Right atrium auricular region (tissue), 2 donors: ENCODE data around the gene ETDC. TPM values are rescaled to one million over a fixed set of nuclear protein-coding genes. Genes with fewer than 3 reads are reported as not detected.

Source experiments
- DNase-seq: peaks from one replicate; pipeline ENCODE4 v3.0.0-alpha.2; 2019; ENCODE audit warnings: low spot score
- H3K27ac ChIP-seq, 2 donors: fragments of 200-600 bp; sonication (generic); 1 replicate in 1 of 2; 2 replicates in 1 of 2; pipeline ENCODE4 v1.5.1; 2016 to 2019
- H3K27me3 ChIP-seq, 2 donors: fragments of 200-600 bp; sonication (generic); one replicate each; pipeline versions ENCODE4 v1.5.1 to v1.6.0; 2017 to 2019
- H3K36me3 ChIP-seq: fragments of 200-600 bp; sonication (generic); one replicate; pipeline ENCODE4 v1.5.1; 2016
- H3K4me1 ChIP-seq, 2 donors: fragments of 200-600 bp; sonication (generic); one replicate each; pipeline versions ENCODE4 v1.5.1 to v1.6.0; 2017 to 2019
- H3K4me3 ChIP-seq, 2 donors: fragments of 200-600 bp; sonication (generic); 1 replicate in 1 of 2; 2 replicates in 1 of 2; pipeline ENCODE4 v1.5.1; 2017 to 2019; ENCODE audit warnings: mild to moderate bottlenecking in 1 of 2, moderate library complexity in 1 of 2
- H3K9me3 ChIP-seq, 2 donors: fragments of 200-600 bp; sonication (generic); one replicate each; pipeline ENCODE4 v1.5.1; 2019
- CTCF ChIP-seq, 2 donors: fragments of 200-600 bp; sonication (generic); IDR thresholded peaks; one replicate each; pipeline ENCODE4 v1.5.1; 2019; ENCODE audit warnings: antibody characterized with exemption in 2 of 2
- total RNA-seq, 2 donors: library from RNA; depleted of rRNA; stranded (reverse); fragments of >200 nt; gene quantifications; one replicate each; pipeline ENCODE4 v1.1.0, GENCODE V29; 2016

Gene ETDC
- total RNA-seq, 2 donors from 2014 or later = not detected

GRCh38 chrX:135330706-135331105, 21.4 kb downstream of the ETDC start:
- DNase-seq = no peak
- no peak for TF ChIP-seq CTCF (IDR thresholded peaks at IDR 0.05)
- no peaks in the 10 kb centered on the region for H3K27me3 ChIP-seq
- H3K27ac ChIP-seq = no peak overlapping the region
- no peaks in the 10 kb centered on the region for H3K36me3 ChIP-seq
- H3K4me3 ChIP-seq = no peak overlapping the region
- H3K9me3 ChIP-seq = no peaks in the 10 kb centered on the region
- H3K4me1 ChIP-seq = peaks cover 0 to 3% of the 10 kb centered on the region in 2 donors

GRCh38 chrX:135331525-135331924, 22.2 kb downstream of the ETDC start:
- no peak for TF ChIP-seq CTCF (IDR thresholded peaks at IDR 0.05)
- Histone ChIP-seq H3K36me3 (no peaks in the 10 kb centered on the region), H3K4me1 (peaks cover 0 to 3% of the 10 kb centered on the region in 2 donors), H3K27me3 (no peaks in the 10 kb centered on the region), H3K4me3 (no peak overlapping the region), H3K27ac (no peak overlapping the region), H3K9me3 (no peaks in the 10 kb centered on the region)
- DNase-seq = no peak

- Histone ChIP-seq H3K36me3 (no peaks in the 10 kb centered on the region), H3K27me3 (no peaks in the 10 kb centered on the region), H3K9me3 (no peaks in the 10 kb centered on the region), H3K4me3 (no peak overlapping the region), H3K27ac (no peak overlapping the region), H3K4me1 (peaks cover 0 to 28% of the 10 kb centered on the region in 2 donors)
- no peak for TF ChIP-seq CTCF (IDR thresholded peaks at IDR 0.05)
- no peak for DNase-seq
Observed at GRCh38 chrX:135340831-135341230, 31.6 kb downstream of the ETDC start.

GRCh38 chrX:135345107-135345589, 35.9 kb downstream of the ETDC start:
- DNase-seq = no peak
- TF ChIP-seq CTCF (IDR thresholded peaks at IDR 0.05) = no peak
- H3K4me1 ChIP-seq = peaks cover 0 to 30% of the 10 kb centered on the region in 2 donors

GRCh38 chrX:135346975-135347374, 37.7 kb downstream of the ETDC start:
- Histone ChIP-seq H3K27me3 (no peaks in the 10 kb centered on the region), H3K4me3 (no peak overlapping the region), H3K36me3 (peaks cover 19% of the 10 kb centered on the region), H3K9me3 (no peaks in the 10 kb centered on the region), H3K4me1 (peaks cover 0 to 19% of the 10 kb centered on the region in 2 donors), H3K27ac (no peak overlapping the region)
- no peak for TF ChIP-seq CTCF (IDR thresholded peaks at IDR 0.05)
- DNase-seq = no peak

More at GRCh38 chrX:135345107-135345589, 35.9 kb downstream of the ETDC start:
- Histone ChIP-seq H3K27ac (peak overlapping the region; percentile 87 to 89), H3K36me3 (peaks cover 14% of the 10 kb centered on the region), H3K27me3 (no peaks in the 10 kb centered on the region), H3K9me3 (no peaks in the 10 kb centered on the region), H3K4me3 (peak overlapping the region; percentile 54 to 62)

DNA sequence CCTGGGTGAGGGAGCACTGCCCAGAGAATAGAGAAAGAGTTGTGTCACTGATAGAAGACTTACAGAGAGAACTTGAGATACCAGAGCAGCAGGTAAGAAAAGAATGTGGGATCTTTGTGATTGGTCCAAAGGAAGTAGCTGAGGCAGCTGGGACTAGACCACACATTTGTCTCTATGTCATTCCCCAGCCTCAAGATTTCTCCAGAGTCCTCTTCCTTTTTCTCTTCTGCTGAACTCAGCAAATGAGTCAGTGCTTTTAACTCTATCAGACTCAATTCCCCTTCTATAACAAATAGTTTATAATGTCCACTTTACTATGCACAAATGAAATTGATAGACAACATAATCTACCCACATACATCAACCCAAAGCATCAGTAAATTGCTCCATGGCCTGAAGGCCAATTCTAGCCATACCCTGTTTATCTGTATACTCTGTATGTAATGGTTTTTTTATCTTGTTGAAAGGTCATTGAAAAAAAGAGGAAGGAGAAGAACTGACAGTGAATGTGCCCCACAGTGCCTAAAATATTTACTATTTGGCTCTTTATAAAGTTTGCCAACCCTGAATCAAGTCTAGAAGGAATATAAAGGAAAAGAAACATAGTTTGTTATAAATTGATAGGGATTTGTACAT, 38.2 kb downstream of the ETDC start:
- H3K36me3 ChIP-seq = peaks cover 19% of the 10 kb centered on the region
- TF ChIP-seq CTCF (IDR thresholded peaks at IDR 0.05) = no peak
- no peak for DNase-seq
- no peaks in the 10 kb centered on the region for H3K27me3 ChIP-seq
- H3K27ac ChIP-seq = no peak overlapping the region
- no peaks in the 10 kb centered on the region for H3K9me3 ChIP-seq
- no peak overlapping the region for H3K4me3 ChIP-seq
- H3K4me1 ChIP-seq = peaks cover 0 to 14% of the 10 kb centered on the region in 2 donors
